CD14-positive monocyte (primary cell): ENCODE data around the gene INF2. TPM values are rescaled to one million over a fixed set of nuclear protein-coding genes. Genes with fewer than 3 reads are reported as not detected.

Source experiments
- DNase-seq, 3 donors: peaks; one replicate each; pipeline ENCODE4 v3.0.0-alpha.2; 2011 to 2022
- H2AFZ ChIP-seq: 2 replicates; pipeline ENCODE4 v1.6.0; 2012; ENCODE audit warnings: mild to moderate bottlenecking, low read depth, low read length, inconsistent platforms; ENCODE audit not compliant: insufficient read depth, poor library complexity, severe bottlenecking
- H3K27ac ChIP-seq, 2 donors: 1 replicate in 1 of 2; 2 replicates in 1 of 2; pipeline ENCODE4 v1.5.1; 2012 to 2013; ENCODE audit warnings: low read length in 2 of 2, control low read depth in 1 of 2, inconsistent platforms in 1 of 2, low read depth in 1 of 2, mild to moderate bottlenecking in 1 of 2
- H3K27me3 ChIP-seq, 2 donors: one replicate each; pipeline versions ENCODE4 v1.6.0 to v1.6.1; 2011 to 2013; ENCODE audit warnings: low read length in 2 of 2; ENCODE audit not compliant: control insufficient read depth in 2 of 2, insufficient read depth in 2 of 2
- H3K36me3 ChIP-seq, 2 donors: replicated peaks in 1 of 2; 1 replicate in 1 of 2; 2 replicates in 1 of 2; pipeline versions ENCODE4 v1.5.1 to v1.6.1; 2012 to 2013; ENCODE audit warnings: low read length in 2 of 2, control low read depth in 1 of 2, inconsistent platforms in 1 of 2, mild to moderate bottlenecking in 1 of 2; ENCODE audit not compliant: insufficient read depth in 2 of 2, control insufficient read depth in 1 of 2
- H3K4me1 ChIP-seq, 2 donors: 1 replicate in 1 of 2; 2 replicates in 1 of 2; pipeline versions ENCODE4 v1.5.1 to v1.6.1; 2012 to 2013; ENCODE audit warnings: low read length in 2 of 2, control low read depth in 1 of 2, inconsistent platforms in 1 of 2, mild to moderate bottlenecking in 1 of 2, moderate library complexity in 1 of 2; ENCODE audit not compliant: insufficient read depth in 2 of 2, control insufficient read depth in 1 of 2
- H3K4me2 ChIP-seq: replicated peaks from 2 replicates; pipeline ENCODE3; 2012; ENCODE audit warnings: low read length, moderate library complexity, mild to moderate bottlenecking; ENCODE audit not compliant: poor library complexity, severe bottlenecking; ENCODE audit errors: extremely low read depth
- H3K4me3 ChIP-seq, 3 experiments: fragments of 200-600 bp in 1 of 3; sonication (generic) in 1 of 3; replicated peaks in 1 of 3; 1 replicate in 2 of 3; 2 replicates in 1 of 3; pipeline ENCODE4 v1.5.1; 2011 to 2013; ENCODE audit warnings: low read length in 3 of 3, mild to moderate bottlenecking in 3 of 3, control low read depth in 2 of 3, low read depth in 2 of 3, inconsistent platforms in 1 of 3, moderate library complexity in 1 of 3
- H3K79me2 ChIP-seq: 2 replicates; pipeline ENCODE4 v1.6.0; 2012; ENCODE audit warnings: mild to moderate bottlenecking, control low read depth, inconsistent platforms, low read length, moderate library complexity; ENCODE audit not compliant: insufficient read depth
- H3K9ac ChIP-seq: 2 replicates; pipeline ENCODE4 v1.6.0; 2017; ENCODE audit warnings: low read length, mild to moderate bottlenecking; ENCODE audit not compliant: insufficient read depth, poor library complexity, severe bottlenecking
- H3K9me3 ChIP-seq, 2 donors: replicated peaks in 1 of 2; 1 replicate in 1 of 2; 2 replicates in 1 of 2; pipeline versions ENCODE4 v1.5.1 to v1.6.1; 2012 to 2013; ENCODE audit warnings: low read length in 2 of 2, control low read depth in 1 of 2; ENCODE audit not compliant: control insufficient read depth in 1 of 2, insufficient read depth in 1 of 2
- H4K20me1 ChIP-seq: 2 replicates; pipeline ENCODE4 v1.6.0; 2012; ENCODE audit warnings: mild to moderate bottlenecking, low read length, control low read depth, moderate library complexity; ENCODE audit not compliant: insufficient read depth
- H3K27ac Mint-ChIP-seq, 7 donors: one replicate each; pipeline ENCODE4 v1.8.0; 2020; ENCODE audit warnings: mild to moderate bottlenecking in 7 of 7, mixed read lengths in 7 of 7, moderate library complexity in 6 of 7, inconsistent platforms in 2 of 7
- H3K27me3 Mint-ChIP-seq, 3 donors: one replicate each; pipeline ENCODE4 v1.8.0; 2021 to 2022; ENCODE audit warnings: low read depth in 3 of 3, mild to moderate bottlenecking in 3 of 3, mixed read lengths in 3 of 3, moderate library complexity in 3 of 3, inconsistent platforms in 1 of 3
- H3K36me3 Mint-ChIP-seq, 2 donors: one replicate each; pipeline ENCODE4 v1.8.0; 2020; ENCODE audit warnings: mixed read lengths in 2 of 2, inconsistent platforms in 1 of 2, mild to moderate bottlenecking in 1 of 2
- H3K4me1 Mint-ChIP-seq: one replicate; pipeline ENCODE4 v1.8.0; 2020; ENCODE audit warnings: mild to moderate bottlenecking, mixed read lengths
- H3K4me3 Mint-ChIP-seq, 2 donors: one replicate each; pipeline ENCODE4 v1.8.0; 2020; ENCODE audit warnings: mild to moderate bottlenecking in 2 of 2, mixed read lengths in 2 of 2, moderate library complexity in 1 of 2
- H3K9me3 Mint-ChIP-seq, 7 donors: one replicate each; pipeline ENCODE4 v1.8.0; 2020 to 2022; ENCODE audit warnings: mixed read lengths in 7 of 7, mild to moderate bottlenecking in 6 of 7, moderate library complexity in 6 of 7, inconsistent platforms in 2 of 7
- WGBS: methylation state at CpG from one replicate; pipeline ENCODE4 v1.1.5; 2013; ENCODE audit warnings: missing lambda C conversion rate; ENCODE audit not compliant: insufficient coverage; 5-methylcytosine and 5-hydroxymethylcytosine counted together
- intact Hi-C, 2 donors: fragments of 100-400 bp; cut with micrococcal nuclease; formaldehyde crosslinking; loops; one replicate each; pipeline versions ENCODE4 v1.15.0 to v1.15.1; 2023
- polyA plus RNA-seq, 3 donors: library from polyadenylated mRNA; depleted of rRNA in 1 of 3; unstranded in 2 of 3; stranded (reverse) in 1 of 3; fragments of 300-500 nt in 2 of 3; fragments of >200 nt in 1 of 3; fragmentation: Illumina TruSeq in 2 of 3; gene quantifications; 1 replicate in 2 of 3; 2 replicates in 1 of 3; pipeline ENCODE4 v1.2.3, GENCODE V29; 2012 to 2021
- small RNA-seq: library from RNA; depleted of rRNA; stranded (forward); fragments of <200 nt; gene quantifications from one replicate; pipeline ENCODE3, GENCODE V24; 2012; ENCODE audit warnings: low read depth; ENCODE audit not compliant: insufficient read length
- TF ChIP-seq, protein P1 (sequence below): fragments of 200-600 bp; IDR thresholded peaks from one replicate; pipeline ENCODE4 v1.8.0; 2022; ENCODE audit warnings: antibody characterized with exemption, mild to moderate bottlenecking

The INF2 gene
- polyA plus RNA-seq, 3 donors = 2.9 to 23.3 (median 3.8) TPM

DNA sequence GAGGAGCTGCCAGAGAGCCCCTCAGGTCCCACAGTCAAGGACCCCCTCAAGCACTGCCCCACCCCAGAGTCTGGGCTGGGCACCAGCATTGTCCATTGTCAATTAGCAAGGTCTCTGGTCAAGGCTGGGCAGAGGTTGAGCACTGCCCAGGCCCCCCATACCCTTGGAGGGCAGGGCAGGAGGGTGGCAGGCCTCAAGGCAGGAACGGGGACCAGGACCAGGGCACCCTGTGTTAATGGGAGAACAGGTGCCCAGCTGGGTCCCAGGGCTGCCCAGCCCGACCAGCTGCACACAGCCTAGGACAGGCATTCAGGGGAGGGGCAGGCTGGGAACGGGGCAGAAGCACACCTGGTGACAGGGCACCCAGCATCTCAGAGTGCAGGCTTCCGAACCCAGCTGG, 82.0 kb downstream of the INF2 start:
- Mint-ChIP-seq H3K4me1 (peaks cover 6% of the 10 kb centered on the region), H3K9me3 (peaks cover 2 to 25% (median 12%) of the 10 kb centered on the region in 7 donors), H3K36me3 (peaks cover 39 to 64% of the 10 kb centered on the region in 2 donors), H3K27me3 (no peaks in the 10 kb centered on the region), H3K27ac (no peak overlapping the region), H3K4me3 (no peak overlapping the region)
- Histone ChIP-seq H3K27ac (no peak overlapping the region), H3K4me1 (peaks cover 0 to 9% of the 10 kb centered on the region in 2 donors), H3K27me3 (no peaks in the 10 kb centered on the region), H3K36me3 (peaks cover 47 to 63% of the 10 kb centered on the region in 2 donors), H3K4me3 (no peak overlapping the region), H3K79me2 (no peaks in the 10 kb centered on the region), H3K4me2 (no peak overlapping the region), H4K20me1 (peaks cover 61% of the 10 kb centered on the region), H3K9ac (no peak overlapping the region), H3K9me3 (peaks cover 7 to 11% of the 10 kb centered on the region in 2 donors), H2AFZ (no peak overlapping the region)
- TF ChIP-seq, protein P1, sequence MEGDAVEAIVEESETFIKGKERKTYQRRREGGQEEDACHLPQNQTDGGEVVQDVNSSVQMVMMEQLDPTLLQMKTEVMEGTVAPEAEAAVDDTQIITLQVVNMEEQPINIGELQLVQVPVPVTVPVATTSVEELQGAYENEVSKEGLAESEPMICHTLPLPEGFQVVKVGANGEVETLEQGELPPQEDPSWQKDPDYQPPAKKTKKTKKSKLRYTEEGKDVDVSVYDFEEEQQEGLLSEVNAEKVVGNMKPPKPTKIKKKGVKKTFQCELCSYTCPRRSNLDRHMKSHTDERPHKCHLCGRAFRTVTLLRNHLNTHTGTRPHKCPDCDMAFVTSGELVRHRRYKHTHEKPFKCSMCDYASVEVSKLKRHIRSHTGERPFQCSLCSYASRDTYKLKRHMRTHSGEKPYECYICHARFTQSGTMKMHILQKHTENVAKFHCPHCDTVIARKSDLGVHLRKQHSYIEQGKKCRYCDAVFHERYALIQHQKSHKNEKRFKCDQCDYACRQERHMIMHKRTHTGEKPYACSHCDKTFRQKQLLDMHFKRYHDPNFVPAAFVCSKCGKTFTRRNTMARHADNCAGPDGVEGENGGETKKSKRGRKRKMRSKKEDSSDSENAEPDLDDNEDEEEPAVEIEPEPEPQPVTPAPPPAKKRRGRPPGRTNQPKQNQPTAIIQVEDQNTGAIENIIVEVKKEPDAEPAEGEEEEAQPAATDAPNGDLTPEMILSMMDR = no peak
- intact Hi-C loops = no loop called here
- no peak for DNase-seq
- WGBS = 92% methylated on average over 4 of the region's 4 CpGs

Small RNAs within 50 kb of the gene (small RNA-seq; reads per million reads assigned to genes)
- gene MIR4710 = not detected

Other genes with a start within 250 kb of the INF2 start
- gene C14orf180, start 109.9 kb upstream of the INF2 start, polyA plus RNA-seq = not detected
- gene TMEM179, start 84.8 kb upstream of the INF2 start, polyA plus RNA-seq = not detected
- gene ADSS1, start 34.6 kb downstream of the INF2 start, polyA plus RNA-seq = 1 to 10 TPM in 1 of 3 donors, under 1 TPM in 2; 0.61 to 3.7 (median 0.64) TPM
- gene SIVA1, start 63.5 kb downstream of the INF2 start, polyA plus RNA-seq = 100 to 1,000 TPM; 102 to 193 (median 156) TPM
- gene AKT1, start 106.1 kb downstream of the INF2 start, polyA plus RNA-seq = 100 to 1,000 TPM in 1 of 3 donors, 10 to 100 TPM in 1, 1 to 10 TPM in 1; 7.2 to 180 (median 26.4) TPM
- gene ZBTB42, start 111.5 kb downstream of the INF2 start, polyA plus RNA-seq = 1 to 10 TPM in 1 of 3 donors, under 1 TPM in 2; 0.49 to 1.0 (median 0.68) TPM
- gene CEP170B, start 175.7 kb downstream of the INF2 start, polyA plus RNA-seq = under 1 TPM in 1 of 3 donors, not detected in 2; 0.09 TPM
- 10 to 100 TPM; 12.2 to 15.5 (median 15.1) TPM for gene PLD4, start 235.3 kb downstream of the INF2 start, polyA plus RNA-seq